Stimulated activated CD4-positive, alpha-beta T cell treated with anti-CD3 and anti-CD28 coated beads, Interleukin-12 subunit alpha, Interleukin-12 subunit beta, amount 100 ng/mL, for 24 hours (primary cell): ENCODE data around the gene SLC4A8.

Source experiments
- DNase-seq, 2 experiments: peaks; one replicate each; pipeline ENCODE4 v3.0.0-alpha.2; 2020; ENCODE audit warnings: low read depth in 2 of 2

SLC4A8 gene

DNA sequence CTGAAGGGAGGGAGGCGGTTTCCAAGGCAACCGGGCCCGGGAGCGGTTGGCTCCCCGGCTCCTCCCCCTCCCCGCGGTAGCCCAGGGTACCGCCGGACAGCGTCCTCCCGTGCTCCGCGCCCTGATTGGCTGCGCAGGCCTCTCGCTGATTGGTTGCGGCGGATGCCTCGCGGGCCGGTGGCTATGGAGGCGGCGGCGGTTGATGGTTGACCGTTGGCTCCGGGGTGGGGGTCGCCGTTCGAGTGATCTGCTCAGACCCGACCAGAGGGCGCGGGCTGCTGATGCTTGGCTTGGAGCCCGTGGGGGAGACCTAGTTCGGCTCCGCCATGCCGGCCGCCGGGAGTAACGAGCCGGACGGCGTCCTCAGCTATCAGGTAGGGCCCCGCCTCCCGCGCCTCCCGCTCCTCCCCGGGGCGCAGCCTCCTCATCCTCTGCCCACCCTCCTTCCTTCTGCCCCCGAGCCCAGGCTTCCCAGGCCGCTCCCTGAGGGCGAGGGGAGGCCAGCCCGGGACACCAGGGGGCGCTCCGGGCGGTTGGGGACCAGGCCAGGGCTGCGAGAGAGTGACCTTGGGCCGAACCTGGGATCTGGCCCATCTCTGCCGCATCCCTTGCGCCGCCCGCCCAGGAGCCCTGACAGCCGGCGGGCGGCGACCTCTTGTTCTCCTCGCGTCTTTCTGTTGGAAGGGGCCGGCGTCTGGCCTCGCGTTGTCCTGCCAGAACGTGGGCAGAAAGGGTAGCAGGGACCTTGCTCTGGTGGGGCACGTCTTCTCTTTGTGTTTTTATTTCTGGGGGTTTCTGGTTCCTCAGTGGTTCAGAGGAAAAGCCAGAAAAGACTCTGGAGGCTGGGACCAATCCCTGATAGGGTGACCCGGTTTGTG is at the start of gene SLC4A8:
SLC4A8 (plus strand) TSS at position 170 of the 878 bp plus-strand sequence; CDS start at position 327, 157 bp downstream.
- peak; percentile 40 to 76 for DNase-seq

DNA sequence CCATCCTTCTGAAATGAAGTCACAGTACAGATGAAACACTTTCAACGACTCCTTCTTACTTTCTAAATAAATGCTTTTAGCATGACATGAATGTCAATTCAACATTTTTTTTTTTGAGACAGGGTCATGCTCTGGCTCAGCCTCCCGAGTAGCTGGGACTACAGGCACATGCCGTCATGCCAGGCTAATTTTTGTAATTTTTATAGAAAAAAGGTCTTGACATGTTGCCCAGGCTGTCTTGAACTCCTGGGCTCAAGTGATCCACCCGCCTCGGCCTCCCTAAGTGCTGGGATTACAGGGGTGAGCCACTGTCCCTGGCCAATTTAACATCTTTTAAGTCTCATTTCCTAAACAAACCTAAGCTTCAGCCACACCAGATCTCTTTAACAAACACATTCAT is 49.8 kb upstream of the SLC4A8 start:
- no peak for DNase-seq

DNA sequence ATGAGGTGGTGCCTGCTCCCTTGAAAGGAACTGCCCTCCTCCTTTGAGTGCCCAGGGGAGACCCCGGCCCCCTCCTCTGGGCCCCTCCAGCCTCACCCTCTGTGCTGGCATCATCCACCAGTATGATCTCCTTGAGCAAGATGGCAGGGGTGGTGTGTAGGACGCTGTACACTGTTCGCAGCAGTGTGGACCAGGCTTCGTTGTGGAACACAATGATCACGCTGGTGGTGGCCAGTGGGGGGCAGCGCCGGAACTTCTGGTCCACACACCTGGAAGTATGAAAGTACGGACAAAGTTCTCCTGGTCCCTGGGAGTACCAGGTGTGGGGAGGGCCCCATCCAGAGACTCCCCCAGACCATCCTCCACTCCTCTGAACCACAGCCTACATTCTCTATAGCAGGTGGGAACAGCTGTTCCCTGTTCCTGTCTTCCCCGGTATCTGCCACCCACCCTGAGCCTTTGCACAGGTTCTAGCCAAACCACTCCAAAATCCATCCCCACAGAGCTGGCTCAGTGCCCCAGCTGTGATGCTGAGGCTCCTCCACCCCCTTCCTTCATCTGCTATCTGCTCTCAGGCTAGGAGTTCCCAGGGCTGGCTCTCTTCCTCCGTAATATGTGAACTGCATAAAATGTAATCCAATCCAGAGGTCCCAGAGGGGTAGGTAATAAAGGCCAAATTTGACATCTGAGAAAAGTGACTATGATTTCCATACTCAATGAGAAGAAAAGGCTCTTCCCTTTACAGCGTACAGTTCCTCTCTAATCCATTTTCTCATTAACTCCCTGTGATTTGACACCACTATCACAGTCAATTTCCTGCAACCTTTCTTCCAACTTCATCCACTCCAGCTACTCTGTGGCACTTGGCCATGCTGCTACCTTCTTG is 47.3 kb upstream of the SLC4A8 start:
- no peak for DNase-seq

DNA sequence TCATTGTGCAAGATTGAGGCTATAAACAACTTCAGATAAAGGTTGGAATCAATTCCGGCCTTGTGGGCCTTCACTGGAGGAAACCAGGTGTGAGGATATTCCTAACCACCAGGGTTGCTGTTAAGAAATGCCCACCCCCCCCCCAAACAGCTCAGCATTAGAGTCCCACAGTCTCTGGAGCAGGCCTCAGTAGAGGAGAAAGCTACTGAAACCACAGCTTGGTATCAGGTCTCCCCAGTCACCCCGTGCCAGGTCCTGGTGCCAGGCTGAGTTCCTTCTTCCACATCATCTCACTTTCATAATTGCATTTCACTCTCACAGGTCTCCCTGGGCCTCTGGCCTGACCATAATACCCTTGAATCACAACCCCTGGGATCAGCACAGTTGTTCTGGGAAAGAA is 45.9 kb upstream of the SLC4A8 start:
- no peak for DNase-seq

DNA sequence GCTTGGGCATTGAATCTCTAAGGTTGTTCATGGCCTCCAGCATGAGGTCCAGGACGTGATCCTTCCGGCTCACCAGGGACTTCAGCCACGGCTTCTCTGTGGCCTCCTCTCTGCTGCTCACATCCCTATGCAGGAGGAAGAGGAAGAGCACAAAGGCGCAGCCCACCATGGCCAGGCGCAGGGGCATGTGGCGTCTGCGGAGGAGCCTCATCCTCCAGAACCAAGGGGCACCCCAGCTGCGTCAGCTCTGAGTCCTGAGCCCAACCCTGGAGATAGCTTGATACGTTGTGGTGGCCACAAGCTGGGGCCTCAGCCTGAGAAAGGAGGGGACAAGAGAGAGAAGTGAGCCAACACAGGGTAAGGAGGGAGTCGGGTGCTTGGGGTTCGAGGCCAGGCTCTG is 45.1 kb upstream of the SLC4A8 start:
- no peak for DNase-seq

DNA sequence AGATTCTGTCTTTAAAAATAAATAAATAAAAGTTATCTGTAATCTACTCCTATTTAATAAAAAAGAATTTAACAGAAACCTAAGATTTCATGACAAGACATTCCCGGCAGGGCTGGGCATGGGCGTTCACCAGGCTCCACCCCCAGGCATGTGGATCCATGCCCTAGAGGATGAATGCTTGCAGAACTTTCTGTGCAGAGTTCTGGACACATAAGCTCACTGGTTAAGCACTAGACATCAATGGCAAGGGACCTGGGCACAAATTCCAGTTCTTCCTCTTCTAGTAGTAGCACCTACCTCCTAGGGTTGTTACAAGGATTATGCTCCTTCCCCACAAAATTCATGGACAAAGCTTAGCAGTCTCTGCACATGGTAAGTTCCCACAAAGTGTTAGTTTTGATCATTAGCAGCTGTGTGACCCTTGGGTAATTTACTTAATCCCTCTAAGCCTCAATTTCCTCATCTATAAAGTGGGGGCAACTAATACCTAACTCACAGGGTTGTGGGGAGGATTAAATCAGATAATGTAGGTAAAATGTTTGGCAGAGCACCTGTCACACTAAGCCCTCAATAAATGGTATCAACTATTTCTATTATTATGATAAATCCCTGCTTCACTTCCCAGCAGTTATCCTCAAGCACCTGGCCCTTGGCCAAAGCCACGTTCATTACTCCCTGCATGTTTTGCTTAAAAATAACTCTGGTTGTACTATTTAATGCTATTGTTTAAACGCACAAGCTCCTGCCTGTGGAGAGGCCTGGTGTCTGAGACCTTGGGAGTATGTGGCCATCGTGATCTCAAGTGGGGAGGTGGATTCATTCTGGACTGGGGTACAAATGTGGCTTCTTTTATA is 43.2 kb upstream of the SLC4A8 start:
- DNase-seq = no peak

DNA sequence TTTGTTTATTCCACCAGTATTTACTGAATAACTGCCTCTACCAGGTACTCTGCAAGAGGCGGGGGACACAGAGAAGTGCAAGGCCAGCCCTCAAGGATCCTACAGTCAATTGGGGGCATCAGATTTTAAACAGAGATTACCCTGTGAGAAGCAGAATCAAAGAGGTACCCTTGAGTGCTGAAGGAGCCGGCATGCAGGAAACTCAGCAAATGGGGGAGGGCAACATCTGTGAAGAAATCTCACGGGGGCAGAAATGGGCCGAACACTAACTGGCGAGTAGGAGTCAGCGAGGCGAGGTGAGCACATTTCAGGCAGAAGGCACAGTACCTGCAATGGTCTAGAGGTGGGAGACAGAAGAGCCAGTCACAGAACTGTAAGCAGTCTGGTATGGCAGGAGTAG is 42.5 kb upstream of the SLC4A8 start:
- no peak for DNase-seq

DNA sequence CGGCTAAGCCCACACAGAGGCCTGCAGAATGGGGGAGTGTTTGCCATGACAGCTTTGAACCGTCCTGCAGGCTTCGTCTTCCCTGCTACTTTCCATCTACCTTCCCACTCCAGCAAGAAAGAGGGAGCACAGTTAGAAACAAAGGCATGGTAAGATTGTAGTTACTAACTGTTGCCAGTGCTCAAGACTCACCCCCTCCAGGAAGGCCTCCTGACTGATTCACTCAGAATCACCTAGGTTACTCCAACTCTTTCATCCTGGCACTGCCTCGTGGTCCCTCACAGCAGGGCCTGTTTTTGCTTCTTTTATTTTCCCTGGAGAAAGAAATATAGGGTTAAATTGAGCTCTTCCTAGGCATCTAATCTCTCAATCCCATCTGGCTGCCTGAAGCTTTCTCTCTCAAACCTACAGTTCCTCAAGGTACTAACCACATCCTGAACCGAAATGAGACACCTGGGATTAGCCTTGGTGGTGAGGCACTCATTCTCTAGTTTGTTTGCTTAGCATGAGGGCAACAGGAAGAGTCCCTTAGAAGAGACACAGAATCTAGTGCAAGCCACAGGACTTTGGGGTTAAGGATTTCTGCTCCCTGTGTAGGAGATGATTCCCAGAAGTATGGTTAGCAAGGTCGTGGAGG is 41.2 kb upstream of the SLC4A8 start:
- DNase-seq = no peak

DNA sequence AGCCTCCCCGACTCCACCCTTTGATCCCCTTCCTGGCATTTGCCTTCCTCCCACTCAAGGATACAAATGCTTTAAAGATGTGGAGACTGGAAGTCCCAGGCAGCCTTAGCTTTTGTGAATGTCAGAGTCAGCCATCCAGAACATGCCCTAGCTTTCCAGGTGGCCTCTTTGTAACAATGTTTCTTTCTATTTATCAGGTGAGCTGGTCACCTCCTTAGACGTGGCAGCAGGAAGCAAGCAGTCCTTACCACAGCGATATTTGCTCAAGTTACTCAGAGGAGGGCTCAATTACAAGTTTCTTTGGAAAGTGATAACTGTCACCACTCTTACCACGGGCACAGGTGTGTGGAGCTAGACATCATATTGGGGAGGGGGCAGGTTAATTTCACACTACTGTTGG is 38.3 kb upstream of the SLC4A8 start:
- DNase-seq = no peak

DNA sequence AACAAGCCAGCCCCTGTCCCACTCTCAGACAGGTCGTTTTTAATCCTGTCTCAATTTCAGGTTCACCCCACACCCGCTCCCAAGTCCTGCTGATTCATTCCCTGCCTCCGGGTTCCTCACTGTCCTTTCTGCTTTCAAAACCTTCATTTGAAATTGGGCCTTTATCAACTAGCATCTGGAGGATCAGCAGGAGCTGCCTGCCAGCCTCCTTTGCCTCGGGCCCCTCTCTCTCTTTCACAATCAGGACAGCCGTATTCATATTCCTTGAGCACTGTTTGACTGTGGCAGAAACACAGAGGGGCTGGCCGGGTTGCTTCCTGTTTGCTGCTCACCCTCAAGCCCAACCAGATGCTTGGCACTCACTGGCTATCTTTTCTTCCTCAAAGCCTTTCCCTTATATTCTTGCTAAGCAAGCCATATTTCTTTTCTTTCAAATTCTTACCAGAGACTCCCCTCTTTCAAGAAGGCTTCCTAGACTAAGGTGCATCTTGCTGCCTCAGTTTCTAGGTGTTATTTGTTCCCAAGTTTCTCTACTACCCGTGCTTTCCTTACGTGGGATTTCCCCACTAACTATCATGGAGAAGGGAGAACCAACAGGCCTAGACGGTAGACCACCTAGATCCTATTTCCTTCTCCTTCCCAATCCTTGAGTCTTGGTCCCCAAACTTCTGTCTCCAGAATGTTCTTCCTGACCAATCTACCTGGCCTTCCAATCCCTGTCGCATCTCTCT is 36.4 kb upstream of the SLC4A8 start:
- DNase-seq = no peak

DNA sequence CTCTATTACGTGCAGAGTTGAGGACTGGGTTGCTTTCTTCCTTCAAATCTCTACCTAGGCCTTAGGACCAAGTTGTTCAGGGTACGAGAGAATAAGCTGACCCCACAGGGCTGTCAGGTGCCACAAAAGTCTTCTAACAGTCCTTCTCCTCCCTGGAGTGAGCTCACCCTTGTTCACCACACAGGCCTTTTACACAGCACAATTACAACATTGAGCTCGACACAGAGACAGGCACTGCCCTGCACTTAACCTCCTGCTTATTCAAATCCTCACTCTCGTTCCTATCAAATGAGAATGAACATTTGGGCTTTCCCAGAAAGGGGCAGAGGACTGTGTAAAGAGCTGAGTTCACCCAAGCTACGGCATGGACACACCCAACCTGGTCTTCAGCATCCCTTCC is 35.8 kb upstream of the SLC4A8 start:
- DNase-seq = no peak

DNA sequence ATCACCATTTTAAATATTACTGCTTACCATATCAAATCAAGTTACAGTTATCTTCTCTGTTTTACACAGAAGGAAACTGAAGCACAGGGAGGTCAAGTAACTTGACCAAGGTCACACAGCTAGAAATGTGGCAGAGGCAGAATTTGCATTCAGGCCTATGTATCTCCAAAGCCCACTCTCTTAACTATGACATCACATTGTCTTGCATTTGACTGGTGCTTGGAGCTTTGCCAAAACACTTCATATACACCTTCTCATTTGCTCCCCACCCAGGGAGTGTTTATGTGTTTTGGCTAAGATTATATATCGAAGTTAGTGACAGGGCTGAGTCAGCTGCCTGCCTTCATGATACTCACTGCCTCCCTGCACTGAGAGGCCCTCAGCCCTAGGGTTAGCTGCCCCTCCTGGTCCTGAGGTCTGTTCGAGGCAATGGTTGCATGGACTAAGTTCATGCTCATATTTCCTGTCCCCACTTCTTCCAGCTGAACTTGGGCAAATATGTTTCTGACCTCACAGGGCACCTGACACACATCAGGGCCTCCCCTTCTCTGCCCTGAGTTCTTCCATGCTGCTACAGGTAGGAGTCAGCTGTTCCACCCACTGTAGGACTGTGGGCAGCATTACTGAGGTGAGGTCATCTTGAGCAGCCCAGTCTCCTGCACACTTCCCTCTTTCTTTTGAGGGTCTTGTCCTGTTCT is 35.2 kb upstream of the SLC4A8 start:
- DNase-seq = no peak

DNA sequence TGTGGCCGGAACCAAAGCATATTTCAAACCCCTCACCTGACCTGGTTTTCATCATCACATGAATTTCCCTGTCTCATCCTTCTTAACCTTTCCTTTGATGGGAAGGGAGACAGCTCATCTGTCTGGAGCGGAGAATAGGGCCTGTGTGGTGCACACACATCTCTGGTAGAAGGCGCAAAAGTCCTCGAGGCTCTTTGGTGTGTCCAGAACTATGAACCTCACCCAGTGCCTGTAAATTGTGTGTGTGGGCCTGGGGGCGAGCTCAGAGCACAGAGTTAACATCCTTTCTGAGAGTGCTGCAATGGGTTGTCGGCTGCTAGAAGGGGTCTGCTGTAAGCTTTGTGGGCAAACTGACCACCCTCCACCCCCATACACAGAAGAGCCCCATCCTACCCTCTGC is 34.2 kb upstream of the SLC4A8 start:
- no peak for DNase-seq

DNA sequence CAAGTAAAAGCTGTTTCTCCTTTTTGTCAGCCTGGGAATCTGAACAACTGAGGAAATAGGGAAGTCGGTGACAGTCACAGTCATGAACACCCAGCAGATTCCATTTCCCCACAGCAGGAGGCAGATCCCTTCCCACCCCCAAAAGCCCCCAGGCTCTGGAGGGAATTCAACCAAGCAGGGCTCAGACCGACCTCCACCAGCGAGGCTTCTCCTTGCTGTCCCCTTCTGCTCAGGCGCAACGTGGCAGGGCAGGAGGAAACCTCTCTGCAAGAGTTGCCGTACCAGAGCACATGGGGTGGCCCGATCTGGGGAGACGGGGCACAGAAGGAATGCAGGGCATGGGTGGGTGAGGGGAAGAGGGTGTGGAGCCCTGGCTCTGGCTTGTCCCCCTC is 33.7 kb upstream of the SLC4A8 start:
- DNase-seq = no peak

DNA sequence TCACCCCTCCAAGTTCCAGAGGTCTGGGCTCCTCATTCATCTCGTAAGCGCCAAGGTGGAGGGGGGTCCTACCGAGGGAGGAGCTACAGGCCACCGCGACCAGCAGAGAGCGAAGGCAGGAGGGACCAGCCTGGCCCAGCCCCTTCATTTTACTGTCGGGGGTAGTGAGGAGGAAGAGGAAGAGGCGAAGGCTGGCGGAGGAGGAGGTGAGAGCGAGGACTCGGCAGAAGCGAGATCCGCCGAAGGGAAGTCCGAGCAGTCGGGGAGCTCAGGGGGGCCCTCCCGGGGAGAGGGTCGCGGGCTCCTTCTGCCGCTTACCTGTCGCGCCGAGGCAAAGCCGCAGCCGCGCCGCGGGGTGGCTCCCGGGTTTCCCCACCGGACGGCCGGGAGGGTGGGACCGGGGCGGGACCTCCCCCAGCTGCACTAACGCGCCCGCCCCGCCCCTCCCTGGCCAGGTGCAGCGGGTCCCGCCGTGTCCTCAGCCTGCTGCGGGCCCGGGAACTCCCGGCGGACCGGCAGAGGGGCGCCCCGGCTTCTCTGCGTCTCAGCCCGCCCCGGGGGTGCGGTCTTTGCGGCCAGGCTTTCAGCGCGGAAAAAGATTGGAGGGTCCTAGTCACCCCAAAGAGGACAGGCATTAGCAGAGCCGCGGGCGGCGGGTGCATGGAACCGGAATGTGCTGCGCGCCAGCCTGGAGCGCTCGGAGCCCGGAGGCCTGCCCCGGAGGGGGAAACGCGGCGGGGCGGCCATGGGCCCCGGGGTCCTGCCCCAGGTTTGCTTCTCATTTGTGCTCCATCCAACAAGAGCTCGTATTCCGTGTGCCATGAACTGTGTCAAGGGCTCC is 33.1 kb upstream of the SLC4A8 start, which contains the start of gene GALNT6:
GALNT6 (minus strand) TSS at position 124 of the 841 bp plus-strand sequence. CDS start 11,625 bp downstream, outside the sequence.
- DNase-seq = peak; percentile 39 to 60

DNA sequence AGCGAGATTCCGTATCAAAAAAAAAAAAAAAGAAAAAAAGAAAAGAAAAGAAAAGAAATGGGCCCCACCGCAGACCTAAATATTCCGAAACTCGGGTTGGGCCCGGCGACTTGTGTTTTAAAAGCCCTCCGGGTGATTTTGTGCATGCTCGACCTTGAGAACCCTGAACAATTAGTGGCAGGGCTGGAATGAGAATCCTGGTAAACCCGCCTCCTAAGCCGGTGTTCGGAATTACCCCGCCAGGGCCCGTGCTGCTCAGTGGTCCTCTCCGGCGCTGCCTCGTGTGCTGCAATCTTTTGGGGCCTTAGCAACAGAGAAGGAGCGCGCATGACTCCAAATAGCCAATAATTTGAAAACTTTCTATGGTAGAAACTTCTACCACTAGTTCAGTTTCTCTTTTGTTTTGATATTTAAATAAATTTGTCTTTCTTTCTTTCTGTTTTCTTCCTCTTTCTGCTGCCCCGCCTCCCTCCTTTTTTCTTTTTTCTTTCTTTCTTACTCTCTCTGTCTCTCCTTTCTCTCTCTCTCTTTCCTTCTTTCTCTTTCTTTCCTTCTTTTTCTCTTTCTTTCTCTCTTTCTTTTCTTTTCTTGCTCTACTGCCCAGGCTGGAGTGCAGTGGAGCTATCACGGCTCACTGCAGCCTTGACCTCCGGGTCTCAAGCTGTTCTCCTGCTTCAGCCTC is 31.9 kb upstream of the SLC4A8 start:
- no peak for DNase-seq

DNA sequence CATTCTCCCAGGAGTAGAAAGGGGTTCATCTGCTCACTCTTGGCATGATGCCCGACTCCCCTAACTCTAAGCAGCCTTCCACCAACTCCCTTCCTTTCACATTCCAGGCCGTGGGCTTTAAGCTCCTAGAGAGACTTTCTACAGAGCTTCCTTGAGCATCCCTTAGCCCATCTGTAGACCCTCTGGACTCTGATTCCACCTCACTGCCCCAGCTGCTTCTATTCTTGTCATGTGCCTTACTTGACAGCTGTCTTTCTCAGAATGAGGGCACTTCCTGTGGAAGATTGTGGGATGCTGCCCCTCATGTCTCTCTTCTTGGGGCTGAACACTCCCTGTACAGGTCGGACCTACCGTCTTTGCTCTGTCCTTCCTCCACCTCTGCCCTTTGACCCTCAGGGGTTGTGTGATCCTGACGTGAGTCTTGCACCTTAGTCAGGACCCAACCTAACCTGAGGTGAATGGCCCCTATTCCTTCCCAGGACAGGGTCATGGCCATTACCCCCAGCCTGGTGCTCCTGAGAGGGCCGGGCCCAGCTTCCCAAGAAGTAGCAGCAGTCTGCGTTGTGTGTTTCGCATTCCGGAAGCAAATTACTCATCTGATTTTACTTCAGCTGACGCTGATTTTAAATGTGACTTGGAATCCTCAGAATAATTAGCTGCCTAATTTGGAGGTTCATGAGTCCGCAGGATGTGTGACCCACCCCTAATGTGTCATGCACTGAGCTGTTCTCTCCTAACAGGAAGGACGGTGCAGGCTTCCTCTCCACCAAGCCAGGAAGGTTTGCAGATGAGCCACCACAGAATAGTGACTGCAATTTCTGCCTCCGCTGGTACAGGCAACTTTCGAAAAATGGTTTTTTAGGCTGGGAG is 30.7 kb upstream of the SLC4A8 start:
- DNase-seq = peak in 1 of 2 experiments; percentile 54
